ENCODE measurements around the gene IFRD2.

Gene IFRD2, protein sequence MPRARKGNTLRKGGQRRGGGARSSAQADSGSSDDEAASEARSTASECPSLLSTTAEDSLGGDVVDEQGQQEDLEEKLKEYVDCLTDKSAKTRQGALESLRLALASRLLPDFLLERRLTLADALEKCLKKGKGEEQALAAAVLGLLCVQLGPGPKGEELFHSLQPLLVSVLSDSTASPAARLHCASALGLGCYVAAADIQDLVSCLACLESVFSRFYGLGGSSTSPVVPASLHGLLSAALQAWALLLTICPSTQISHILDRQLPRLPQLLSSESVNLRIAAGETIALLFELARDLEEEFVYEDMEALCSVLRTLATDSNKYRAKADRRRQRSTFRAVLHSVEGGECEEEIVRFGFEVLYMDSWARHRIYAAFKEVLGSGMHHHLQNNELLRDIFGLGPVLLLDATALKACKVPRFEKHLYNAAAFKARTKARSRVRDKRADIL

DNA sequence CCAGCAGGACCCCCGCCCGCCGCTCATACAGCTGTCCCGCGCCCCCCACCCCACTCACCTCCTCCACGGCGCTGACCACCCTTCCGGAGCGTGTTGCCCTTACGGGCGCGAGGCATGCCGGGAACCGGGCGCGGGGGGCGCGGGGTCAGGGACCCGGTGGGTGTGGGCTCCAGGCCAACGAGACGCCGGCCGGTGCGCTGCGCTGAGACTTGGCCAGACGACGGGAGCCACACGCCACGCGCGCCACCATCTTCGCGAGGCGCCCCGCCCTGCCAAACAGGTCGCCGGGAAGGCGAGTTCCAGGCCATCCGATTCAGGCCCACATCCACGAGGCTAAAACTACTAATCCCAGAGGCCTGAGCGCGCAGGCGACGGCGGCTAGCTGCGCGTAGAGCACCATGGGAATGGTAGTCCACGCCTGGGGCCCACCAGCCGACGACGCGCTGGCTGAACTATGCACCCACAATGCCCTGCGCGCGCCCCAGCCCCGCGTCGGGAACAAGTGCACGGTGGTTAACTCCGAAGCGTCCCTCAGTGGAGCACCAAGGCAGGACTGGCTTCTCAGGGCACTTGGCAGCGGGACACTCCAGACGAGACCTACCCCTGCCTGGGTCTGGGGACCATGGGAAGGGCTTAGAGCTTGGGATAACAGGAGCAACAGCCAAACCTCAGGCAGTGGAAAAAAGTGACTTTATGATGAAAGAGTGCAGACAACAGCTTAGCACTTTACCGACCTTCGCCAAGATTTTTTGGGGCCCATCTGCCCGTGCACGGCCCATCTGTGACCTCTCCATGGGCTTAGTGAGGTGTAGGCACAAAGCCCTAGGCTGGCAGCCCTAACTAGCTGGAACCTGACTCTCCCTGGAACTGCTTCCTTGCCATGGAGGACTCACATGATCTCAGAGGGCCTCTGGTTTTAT lies at the start of gene IFRD2:
IFRD2 (minus strand) TSS at position 271 of the 920 bp plus-strand sequence; CDS start at position 116, 155 bp downstream.
- in situ Hi-C loops (cut with HindIII; ENCODE audit: low sequenced_read_pairs), result no loop called here

DNA sequence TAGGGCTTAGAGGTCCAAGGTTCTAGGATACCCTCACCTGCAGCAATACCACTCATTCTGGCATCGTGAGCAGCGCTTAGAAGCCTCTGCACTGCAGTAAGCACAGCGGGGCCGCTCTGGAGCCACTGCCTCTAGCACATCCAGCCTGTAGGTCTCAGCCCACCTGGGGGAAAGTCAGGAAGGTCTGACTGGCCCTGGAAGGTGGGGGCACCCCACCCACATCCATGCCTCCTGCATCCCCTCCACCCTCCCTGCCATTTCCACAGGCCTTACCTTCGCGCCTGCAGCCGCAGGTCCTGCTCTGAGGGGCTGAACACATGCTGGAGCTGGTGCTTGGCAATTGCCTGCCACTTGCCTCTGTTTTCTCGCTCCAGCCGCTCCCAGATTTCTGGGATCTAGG lies 49.3 kb upstream of the IFRD2 start:
- in situ Hi-C loops (cut with HindIII; ENCODE audit: low sequenced_read_pairs), result no loop called here

DNA sequence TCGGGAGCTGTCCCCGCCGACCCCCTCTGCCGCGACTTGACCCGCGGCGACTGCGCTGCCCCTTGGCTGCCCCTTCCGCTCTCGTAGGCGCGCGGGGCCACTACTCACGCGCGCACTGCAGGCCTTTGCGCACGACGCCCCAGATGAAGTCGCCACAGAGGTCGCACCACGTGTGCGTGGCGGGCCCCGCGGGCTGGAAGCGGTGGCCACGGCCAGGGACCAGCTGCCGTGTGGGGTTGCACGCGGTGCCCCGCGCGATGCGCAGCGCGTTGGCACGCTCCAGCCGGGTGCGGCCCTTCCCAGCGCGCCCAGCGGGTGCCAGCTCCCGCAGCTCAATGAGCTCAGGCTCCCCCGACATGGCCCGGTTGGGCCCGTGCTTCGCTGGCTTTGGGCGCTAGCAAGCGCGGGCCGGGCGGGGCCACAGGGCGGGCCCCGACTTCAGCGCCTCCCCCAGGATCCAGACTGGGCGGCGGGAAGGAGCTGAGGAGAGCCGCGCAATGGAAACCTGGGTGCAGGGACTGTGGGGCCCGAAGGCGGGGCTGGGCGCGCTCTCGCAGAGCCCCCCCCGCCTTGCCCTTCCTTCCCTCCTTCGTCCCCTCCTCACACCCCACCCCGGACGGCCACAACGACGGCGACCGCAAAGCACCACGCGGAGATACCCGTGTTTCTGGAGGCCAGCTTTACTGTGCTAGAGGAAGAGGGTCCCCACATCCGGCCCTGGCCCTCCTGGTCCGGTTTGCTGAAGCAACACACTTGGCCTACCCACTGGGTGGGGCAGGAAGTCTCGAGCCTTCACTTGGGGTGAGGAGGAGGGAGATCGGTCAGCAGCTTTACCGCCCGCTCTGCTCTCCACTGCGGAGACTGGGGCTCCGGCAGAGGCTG lies 48.5 kb upstream of the IFRD2 start, which contains the start of gene RASSF1:
RASSF1 (minus strand) TSS at position 389 of the 882 bp plus-strand sequence; CDS start at position 358, 31 bp downstream.
- in situ Hi-C loops (cut with HindIII; ENCODE audit: low sequenced_read_pairs), result no loop called here

DNA sequence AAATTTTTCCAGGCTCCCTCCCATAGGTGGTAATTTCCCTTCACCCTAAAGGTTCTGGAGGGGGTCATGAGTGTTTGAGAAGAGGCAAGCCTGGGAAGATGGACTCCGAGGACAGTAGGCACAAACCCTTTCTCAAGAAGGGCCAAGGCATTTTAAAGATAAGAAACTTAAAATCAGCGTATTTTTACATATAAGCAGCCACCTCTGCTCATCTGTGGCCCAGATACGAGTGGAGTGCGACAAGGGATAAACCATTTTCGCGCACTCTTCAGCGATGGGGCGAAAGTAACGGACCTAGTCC lies 47.9 kb upstream of the IFRD2 start:
- in situ Hi-C loops (cut with HindIII; ENCODE audit: low sequenced_read_pairs), result no loop called here

DNA sequence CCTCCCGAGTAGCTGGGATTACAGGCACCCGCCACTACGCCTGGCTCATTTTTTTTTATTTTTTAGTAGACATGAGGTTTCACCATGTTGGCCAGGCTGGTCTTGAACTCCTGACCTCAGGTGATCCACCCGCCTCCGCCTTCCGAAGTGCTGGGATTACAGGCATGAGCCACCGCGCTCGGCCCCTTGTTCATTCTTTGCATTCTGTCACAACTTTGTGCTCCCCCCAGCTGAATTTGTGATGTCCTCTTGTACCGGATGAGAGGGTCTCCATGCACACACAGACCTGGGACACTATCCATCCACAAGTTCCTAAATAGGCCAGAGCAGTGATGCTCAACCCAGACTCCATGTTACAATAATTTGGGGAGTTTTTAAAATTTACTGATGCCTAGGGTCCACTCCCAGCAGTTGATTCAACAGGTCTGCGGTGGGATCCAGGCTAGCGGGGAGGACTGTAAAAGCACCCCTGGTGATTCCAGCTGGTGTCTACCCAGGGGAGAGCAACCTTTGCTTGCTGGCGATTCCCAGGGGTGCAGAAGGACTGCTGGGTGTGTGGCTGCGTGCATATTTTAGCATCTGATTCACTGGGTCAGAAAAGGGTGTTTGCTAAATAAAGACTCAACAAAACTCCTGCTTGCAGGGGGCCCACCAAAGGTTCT lies 47.4 kb upstream of the IFRD2 start:
- in situ Hi-C loops (cut with HindIII; ENCODE audit: low sequenced_read_pairs), result no loop called here

DNA sequence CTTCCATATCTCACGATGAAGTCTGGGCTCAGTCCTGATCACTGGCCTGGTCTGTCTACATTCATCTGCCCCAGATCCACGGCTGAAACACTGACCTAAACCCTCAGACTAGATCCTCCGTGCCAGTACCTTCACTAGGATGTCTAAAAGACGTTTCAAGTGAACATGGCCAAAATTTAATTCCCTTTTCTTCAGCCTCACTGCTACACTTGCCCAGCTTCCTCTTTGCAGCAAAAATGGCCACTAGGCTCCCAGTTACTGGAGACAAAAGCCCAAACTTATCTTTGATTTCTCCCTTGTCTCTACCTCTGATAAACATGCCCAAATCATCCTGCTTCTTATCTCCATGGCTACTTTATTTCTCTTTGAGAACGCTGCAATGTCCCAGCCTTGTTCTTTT lies 46.7 kb upstream of the IFRD2 start:
- in situ Hi-C loops (cut with HindIII; ENCODE audit: low sequenced_read_pairs), result no loop called here

DNA sequence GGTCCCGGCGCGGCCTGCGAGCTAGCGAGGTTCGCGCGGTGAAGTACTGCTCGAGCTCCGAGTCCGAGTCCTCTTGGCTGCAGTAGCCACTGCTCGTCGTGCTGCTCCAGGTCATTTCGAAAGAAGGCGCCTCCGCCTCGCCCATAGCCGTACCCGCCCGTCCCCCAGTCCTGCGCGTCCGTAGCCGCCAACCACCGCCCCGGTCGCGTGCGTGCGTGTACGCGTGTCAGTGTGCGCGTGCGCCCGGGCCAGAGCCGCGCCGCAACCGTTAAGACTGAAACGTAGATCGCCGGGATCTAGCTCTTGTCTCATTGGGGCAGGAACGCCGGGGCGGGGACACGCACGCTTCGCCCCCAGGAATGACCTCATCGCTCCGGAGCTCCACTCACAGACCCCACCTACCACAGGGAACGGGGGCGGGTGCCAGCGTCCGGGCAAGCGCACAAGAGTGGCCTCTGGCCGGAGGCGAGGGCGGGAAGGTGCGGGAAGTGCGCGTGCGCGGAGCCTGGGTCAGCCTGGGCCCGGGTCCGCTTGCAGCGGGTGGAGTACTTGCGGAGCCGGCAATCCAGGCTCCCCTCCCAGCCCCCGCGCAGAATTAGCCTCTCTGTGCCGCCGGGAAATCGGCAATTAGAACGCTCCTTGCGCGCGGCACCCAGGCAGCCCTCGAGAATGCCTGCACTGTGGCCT lies 45.1 kb upstream of the IFRD2 start:
- in situ Hi-C loops (cut with HindIII; ENCODE audit: low sequenced_read_pairs), result no loop called here

DNA sequence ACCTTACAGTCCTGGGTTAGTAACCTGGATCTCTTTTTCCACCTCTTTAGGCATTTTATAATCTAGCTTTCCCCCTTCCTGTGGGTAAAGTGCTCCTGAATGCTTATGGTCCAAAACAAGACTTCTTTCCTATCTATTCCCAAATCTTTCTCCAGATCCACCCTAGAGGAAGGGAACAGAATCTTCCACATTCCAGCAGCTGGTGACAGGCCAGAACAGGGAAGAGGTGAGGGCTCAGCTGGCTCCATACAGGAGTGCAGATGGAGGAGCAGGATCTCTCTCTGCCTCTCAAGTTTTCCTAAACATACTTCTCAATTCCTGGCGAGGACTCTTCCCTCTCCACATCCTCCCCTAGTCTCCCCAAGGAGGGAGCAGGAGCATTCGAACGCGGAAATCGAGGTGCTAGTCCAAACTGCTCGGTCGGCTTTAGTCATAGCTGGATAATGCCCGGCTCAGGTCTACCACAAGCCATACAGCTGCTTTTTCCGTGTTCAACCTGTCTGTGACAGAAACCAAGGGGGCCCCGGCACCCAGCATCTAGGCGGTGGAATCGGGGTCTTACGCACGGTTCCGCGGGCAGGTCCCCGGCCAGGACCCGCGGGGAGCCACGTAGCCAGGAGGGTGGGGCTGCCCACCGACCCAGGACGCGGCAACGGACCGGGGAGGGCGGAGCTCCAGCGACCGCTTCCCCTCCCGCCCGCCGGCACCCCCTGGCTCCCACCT lies 44.4 kb upstream of the IFRD2 start:
- in situ Hi-C loops (cut with HindIII; ENCODE audit: low sequenced_read_pairs), result no loop called here

DNA sequence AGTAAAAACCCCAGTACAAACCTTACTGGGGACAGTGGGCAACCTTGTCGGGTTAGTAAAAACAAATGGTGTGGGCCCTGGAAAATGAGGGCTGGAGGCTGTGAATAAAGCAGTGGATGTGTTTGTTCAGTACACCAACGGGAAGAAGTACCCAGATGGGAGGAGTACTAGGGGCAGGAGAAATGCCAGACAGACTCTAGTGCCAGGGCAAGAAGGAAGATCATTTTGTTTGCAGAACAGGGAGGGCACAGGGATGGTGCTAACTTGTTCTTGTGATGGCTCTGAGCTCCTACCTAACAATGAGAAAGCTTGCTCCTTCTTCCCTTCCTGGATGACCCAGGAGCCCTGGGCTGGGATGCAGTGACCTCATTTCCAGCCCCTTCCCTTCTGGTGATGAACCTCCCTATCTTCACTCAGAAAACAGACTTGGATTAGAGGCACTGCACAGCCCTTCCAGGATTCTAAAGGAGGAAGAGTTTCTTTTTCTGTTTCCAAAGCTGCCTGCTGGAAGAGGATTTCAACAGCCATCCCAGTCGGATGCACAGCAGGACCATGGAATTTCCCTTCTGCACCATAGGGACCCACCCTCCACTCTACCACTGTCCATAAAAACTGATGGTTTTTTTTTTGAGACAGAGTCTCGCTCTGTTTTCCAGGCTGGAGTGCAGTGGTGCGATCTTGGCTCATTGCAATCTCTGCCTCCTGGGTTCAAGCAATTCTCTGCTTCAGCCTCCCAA lies 42.3 kb upstream of the IFRD2 start:
- in situ Hi-C loops (cut with HindIII; ENCODE audit: low sequenced_read_pairs), result no loop called here

DNA sequence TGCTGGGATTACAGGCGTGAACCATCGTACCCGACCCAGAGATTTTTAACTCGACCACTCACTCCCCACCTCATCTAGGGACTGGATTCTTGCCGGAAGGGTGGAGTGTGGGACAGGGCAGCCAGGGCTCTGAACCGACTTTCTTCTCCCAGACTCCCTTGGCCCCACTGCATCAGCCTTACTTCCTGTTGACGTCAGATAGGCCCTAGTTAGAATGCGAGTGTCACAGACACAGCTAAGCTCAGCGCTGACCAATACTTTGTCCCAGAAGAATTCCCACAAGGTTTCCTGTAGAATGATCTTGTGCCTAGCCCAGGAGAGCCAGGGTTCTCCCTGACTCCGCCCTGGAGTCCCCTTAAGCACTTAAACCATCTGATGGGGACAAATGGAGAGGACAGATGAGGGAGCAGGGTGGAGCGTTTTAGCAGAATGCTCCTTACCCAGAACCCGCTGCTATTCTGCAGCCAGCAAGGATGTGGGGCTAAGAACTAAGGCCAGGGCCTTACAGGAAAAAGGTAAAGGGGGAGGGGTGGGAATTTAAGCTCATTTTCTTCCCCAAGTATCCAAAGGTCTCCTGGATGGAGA lies 41.6 kb upstream of the IFRD2 start:
- in situ Hi-C loops (cut with HindIII; ENCODE audit: low sequenced_read_pairs), result no loop called here

DNA sequence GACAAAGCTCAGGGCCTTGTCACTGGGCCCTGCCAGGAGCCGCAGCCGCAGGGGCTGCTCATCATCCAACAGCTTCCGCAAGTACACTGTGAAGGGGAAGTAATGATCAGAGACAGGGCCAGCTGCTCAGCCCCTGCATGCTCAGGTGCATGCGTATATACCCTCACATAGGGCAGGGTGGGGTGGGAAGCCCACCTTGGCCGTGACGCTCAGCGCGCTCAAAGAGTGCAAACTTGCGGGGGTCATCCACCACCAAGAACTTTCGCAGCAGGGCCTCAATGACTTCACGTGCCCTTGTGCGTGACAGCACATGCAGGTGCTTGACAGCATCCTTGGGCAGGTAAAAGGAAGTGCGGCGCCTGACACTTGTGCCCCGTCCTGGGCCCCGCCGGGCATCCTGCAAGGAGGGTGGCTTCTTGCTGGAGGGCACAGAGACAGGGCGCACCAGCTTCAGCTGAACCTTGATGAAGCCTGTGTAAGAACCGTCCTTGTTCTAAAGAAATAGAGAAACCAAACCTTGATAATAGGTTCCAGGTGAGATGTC lies 39.2 kb upstream of the IFRD2 start:
- in situ Hi-C loops (cut with HindIII; ENCODE audit: low sequenced_read_pairs), result no loop called here

DNA sequence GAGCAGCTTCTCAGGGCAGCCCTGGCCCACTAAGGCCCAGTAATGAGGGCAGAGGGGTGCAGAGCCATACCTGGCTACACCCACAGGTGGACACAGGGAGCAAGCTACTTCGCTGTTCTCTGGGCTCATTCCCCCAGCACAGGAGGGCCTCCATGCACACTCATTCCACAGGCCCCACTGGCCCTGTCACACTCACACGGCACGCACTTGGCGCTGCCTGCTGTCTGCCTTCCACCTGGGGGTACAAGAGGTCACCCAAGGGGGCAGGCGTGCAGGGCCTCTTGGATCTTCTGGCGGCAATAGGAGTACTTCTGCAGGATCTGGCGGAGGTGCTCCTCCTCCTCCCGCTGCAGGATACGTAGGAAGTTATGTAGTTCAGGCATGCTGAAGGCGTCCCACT lies 38.1 kb upstream of the IFRD2 start:
- in situ Hi-C loops (cut with HindIII; ENCODE audit: low sequenced_read_pairs), result no loop called here

DNA sequence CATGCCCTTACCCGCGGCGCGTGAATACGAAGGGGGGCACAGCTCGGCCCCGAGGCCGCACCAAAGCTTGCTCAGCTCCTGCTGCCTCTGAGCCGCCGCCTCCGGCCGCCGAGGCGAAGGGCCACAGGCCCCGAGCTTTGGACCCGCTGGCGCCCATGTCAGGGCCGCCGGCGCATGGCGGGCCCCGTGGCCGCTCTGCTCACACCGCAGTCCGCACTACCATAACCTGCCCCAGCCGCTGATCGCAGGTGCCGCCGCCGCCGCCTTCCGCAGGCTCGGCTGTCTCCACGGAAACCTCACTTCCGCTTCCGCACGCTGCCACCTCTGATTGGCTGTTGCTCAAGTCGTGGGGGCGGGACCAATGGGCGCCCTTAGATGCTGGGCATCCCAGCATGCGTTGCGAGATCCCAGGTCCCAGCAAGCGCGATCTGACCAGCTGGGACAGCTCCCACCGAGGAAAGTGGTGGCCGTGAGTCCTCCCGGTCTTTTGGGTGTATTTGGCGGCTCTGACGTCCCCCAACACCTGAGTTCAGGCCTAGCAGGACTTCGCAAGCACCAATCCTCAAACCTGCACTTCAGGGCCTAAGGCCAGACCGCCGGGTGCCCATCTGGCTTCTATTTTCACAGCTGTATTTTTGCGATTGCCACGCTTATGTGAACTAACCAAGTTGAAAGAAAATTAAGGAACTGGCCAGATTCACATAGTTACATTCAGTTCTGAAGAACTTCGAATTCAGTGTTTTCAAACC lies 35.9 kb upstream of the IFRD2 start, which contains the start of gene TUSC2:
TUSC2 (minus strand) TSS at position 281 of the 749 bp plus-strand sequence; CDS start at position 157, 124 bp downstream.
- in situ Hi-C loops (cut with HindIII; ENCODE audit: low sequenced_read_pairs), result loop anchor here (5.0 kb wide), 2 partner anchors 51 to 86 kb away; partner anchors contain the start of gene LSMEM2

DNA sequence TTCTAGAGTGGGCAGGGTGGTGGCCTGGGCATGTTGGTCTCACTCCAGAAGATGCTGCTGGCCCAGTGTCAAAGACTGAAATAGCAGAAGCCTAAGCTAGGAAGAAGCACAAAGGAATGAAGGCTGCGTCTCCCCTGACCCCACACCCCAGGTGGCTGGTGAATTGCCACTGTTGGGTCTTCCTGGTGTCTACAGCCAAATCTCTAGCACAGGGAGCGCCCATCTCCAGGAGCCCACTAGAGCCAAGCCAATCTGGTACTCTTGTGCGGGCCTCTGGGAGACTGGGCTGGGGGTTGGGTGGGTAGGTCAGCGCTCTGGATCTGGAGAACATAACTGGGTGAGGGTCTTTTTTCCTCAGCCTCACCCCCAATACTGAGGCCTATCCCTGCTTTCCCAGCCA lies 34.9 kb upstream of the IFRD2 start:
- in situ Hi-C loops (cut with HindIII; ENCODE audit: low sequenced_read_pairs), result loop anchor here (5.0 kb wide), 2 partner anchors 50 to 85 kb away; partner anchors contain the start of gene LSMEM2

DNA sequence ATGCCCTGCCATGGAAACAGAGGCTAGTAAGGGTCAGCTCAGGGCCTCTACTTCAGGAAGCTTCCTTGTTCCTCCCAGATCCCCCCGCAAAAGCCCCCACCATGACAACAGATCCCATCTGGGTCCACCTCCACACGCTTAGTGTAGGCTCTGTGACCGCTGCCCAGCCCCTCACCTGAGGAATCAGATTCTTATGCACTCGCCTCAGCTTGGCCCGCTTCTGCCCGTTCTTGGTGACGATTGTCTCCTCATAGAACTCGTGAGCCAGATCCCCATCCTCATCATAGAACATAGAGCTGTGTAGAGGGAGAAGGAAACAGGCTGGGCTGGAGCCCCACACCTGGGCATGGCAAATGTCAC lies 33.9 kb upstream of the IFRD2 start:
- in situ Hi-C loops (cut with HindIII; ENCODE audit: low sequenced_read_pairs), result loop anchor here (5.0 kb wide), 2 partner anchors 49 to 84 kb away; partner anchors contain the start of gene LSMEM2

DNA sequence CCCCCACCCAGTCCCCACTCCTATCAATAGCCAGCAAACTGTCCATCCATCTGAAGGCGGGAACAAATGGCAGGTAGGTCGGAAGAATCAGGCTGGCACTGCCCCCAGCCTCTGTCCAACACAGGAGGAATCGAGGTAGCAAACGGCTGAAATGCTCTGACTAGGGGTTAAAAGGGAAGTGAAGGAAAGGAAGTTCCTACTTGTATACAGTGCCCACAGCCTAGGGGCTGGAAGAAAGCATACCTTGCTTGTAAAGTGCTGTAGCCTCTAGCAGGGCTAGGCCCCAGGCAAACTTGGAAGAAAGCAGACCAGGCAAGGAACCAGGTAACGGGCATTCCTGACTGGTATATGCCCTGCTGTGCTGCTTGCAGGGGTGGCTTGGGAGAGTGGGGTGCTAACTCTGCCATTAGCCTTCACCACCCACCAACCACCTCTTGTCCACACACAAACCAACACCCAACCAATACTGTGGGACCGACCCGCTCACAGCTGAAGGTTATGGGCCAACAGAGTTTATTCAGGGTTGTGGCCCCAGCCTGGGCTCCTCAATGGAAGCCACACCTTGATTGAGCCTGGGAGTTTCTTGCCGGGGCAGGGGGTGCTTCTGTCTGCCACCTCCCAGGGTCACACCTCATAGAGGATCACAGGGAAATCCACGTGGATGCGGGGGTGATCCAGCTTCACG lies 33.4 kb upstream of the IFRD2 start:
- in situ Hi-C loops (cut with HindIII; ENCODE audit: low sequenced_read_pairs), result loop anchor here (5.0 kb wide), 2 partner anchors 48 to 83 kb away; partner anchors contain the start of gene LSMEM2
